ENCODE measurements around the gene VWA1. TPM values are rescaled to one million over a fixed set of nuclear protein-coding genes. Genes with fewer than 3 reads are reported as not detected.

The VWA1 gene
- total and polyA plus RNA-seq, 10 of the 15 experiments (the other 5 are each of a cell fraction or from before 2014, with no cell fraction given), result 0.02 to 1.7 (median 0.32) TPM; not detected in 2

GRCh38 chr1:1394116-1394515, 41.4 kb upstream of the VWA1 start:
- ATAC-seq (no peak), DNase-seq (ENCODE audit: low read depth, low spot score) (no peak), FAIRE-seq (no peak)
- Histone ChIP-seq H4K20me1 (ENCODE audit: control insufficient read depth, insufficient read depth) (no peaks in the 10 kb centered on the region), H3K4me2 (ENCODE audit: control insufficient read depth, insufficient read depth) (no peak overlapping the region), H3K4me1 (ENCODE audit: control insufficient read depth, insufficient read depth, low read length) (peaks cover 9% of the 10 kb centered on the region), H3K27me3 (replicated peaks in 1 of 2; ENCODE audit: control insufficient read depth in 2 of 2, insufficient read depth in 2 of 2, low read length in 1 of 2) (no peaks in the 10 kb centered on the region), H3K4me3 (no peak overlapping the region), H3K79me2 (ENCODE audit: control insufficient read depth, insufficient read depth, low read length) (peaks cover 27% of the 10 kb centered on the region), H3K36me3 (ENCODE audit: control insufficient read depth in 2 of 2, insufficient read depth in 2 of 2, low read length in 1 of 2) (peaks cover 36 to 44% of the 10 kb centered on the region in 2 experiments), H2AFZ (ENCODE audit: control insufficient read depth, low read depth, low read length) (no peak overlapping the region), H3K27ac (ENCODE audit: control insufficient read depth, insufficient read depth) (no peak overlapping the region), H3K9me3 (replicated peaks; ENCODE audit: control insufficient read depth, insufficient read depth, low read length) (no peaks in the 10 kb centered on the region), H3K9ac (ENCODE audit: control insufficient read depth, insufficient read depth, low read length) (no peak overlapping the region)
- intact Hi-C loops (cut with micrococcal nuclease; ENCODE audit: unreplicated experiment), result no loop called here
- ChIA-PET POLR2A (interaction anchor here (0.5 to 1.0 kb wide), 3 partner anchors 19 to 516 kb away, joined by 3 to 4 read pairs (median 4); partner anchors contain the start of gene AURKAIP1), SMC1A (ENCODE audit: uncharacterized antibody, unreplicated experiment) (no interaction called here), RAD21 (ENCODE audit: unreplicated experiment) (interaction anchor here (0.9 kb wide), 1 partner anchor 285 kb away, joined by 3 read pairs; no protein-coding TSS in a partner anchor), CTCF (interaction anchor here (0.8 kb wide), 1 partner anchor 22 kb away, joined by 3 read pairs; no protein-coding TSS in a partner anchor)
- TF ChIP-seq LARP7 (IDR thresholded peaks at IDR 0.05) (no peak), EP300 (IDR thresholded peaks at IDR 0.05; ENCODE audit: borderline replicate concordance in 1 of 2, control insufficient read depth in 1 of 2, low read depth in 2 of 2, low read length in 2 of 2) (no peak), MXI1 (IDR thresholded peaks at IDR 0.05; ENCODE audit: low read depth, low read length) (no peak), BACH1 (IDR thresholded peaks at IDR 0.05; ENCODE audit: borderline replicate concordance) (no peak), GATAD2B (conservative IDR thresholded peaks at IDR 0.05; ENCODE audit: low read depth) (no peak)
- WGBS (ENCODE audit: insufficient coverage, insufficient replicate concordance, low lambda C conversion rate, missing lambda C conversion rate), result 97% methylated on average over 7 of the region's 7 CpGs
- BruUV-seq (replicated peaks), result no TSS peak
- in situ Hi-C loops (cut with MboI), result no loop called here

GRCh38 chr1:1395166-1395565, 40.3 kb upstream of the VWA1 start:
- peaks cover 28 to 42% of the 10 kb centered on the region in 2 experiments for H3K36me3 ChIP-seq (ENCODE audit: control insufficient read depth in 2 of 2, insufficient read depth in 2 of 2, low read length in 1 of 2)
- POLR2A ChIA-PET, result no interaction called here
- TF ChIP-seq ESRRA (IDR thresholded peaks at IDR 0.05; ENCODE audit: low read length), result no peak
- no peak for TF ChIP-seq USF2 (IDR thresholded peaks at IDR 0.05; ENCODE audit: borderline replicate concordance, low read depth, low read length)
- no peak for TF ChIP-seq IRF4 (IDR thresholded peaks at IDR 0.05; ENCODE audit: low read depth, low read length)
- TF ChIP-seq MYB (IDR thresholded peaks at IDR 0.05; ENCODE audit: borderline replicate concordance, low read depth, low read length), result no peak
- TF ChIP-seq JUNB (IDR thresholded peaks at IDR 0.05), result no peak
- TF ChIP-seq IKZF2 (IDR thresholded peaks at IDR 0.05), result no peak
- TF ChIP-seq SMAD1 (IDR thresholded peaks at IDR 0.05; ENCODE audit: low read depth, partially characterized antibody), result no peak
- H4K20me1 ChIP-seq (ENCODE audit: control insufficient read depth, insufficient read depth), result no peaks in the 10 kb centered on the region; the same call in 1 of the 2 replicates
- CTCF ChIA-PET, result no interaction called here
- in situ Hi-C loops (cut with MboI), result no loop called here
- SMC1A ChIA-PET (ENCODE audit: uncharacterized antibody, unreplicated experiment), result no interaction called here
- no peaks in the 10 kb centered on the region for H3K27me3 ChIP-seq (replicated peaks in 1 of 2; ENCODE audit: control insufficient read depth in 2 of 2, insufficient read depth in 2 of 2, low read length in 1 of 2)
- H3K9ac ChIP-seq (ENCODE audit: control insufficient read depth, insufficient read depth, low read length), result no peak overlapping the region
- H3K4me3 ChIP-seq, result no peak overlapping the region
- peaks cover 35% of the 10 kb centered on the region for H3K79me2 ChIP-seq (ENCODE audit: control insufficient read depth, insufficient read depth, low read length)
- no peak overlapping the region for H3K4me2 ChIP-seq (ENCODE audit: control insufficient read depth, insufficient read depth)
- FAIRE-seq (no peak), ATAC-seq (no peak), DNase-seq (ENCODE audit: low read depth, low spot score) (no peak)
- no TSS peak for BruUV-seq (replicated peaks)
- peaks cover 10% of the 10 kb centered on the region for H3K4me1 ChIP-seq (ENCODE audit: control insufficient read depth, insufficient read depth, low read length)
- no peaks in the 10 kb centered on the region for H3K9me3 ChIP-seq (replicated peaks; ENCODE audit: control insufficient read depth, insufficient read depth, low read length)
- H2AFZ ChIP-seq (ENCODE audit: control insufficient read depth, low read depth, low read length), result no peak overlapping the region
- H3K27ac ChIP-seq (ENCODE audit: control insufficient read depth, insufficient read depth), result no peak overlapping the region
- intact Hi-C loops (cut with micrococcal nuclease; ENCODE audit: unreplicated experiment), result no loop called here
- RAD21 ChIA-PET (ENCODE audit: unreplicated experiment), result interaction anchor here (0.9 kb wide), 1 partner anchor 284 kb away, joined by 3 read pairs; no protein-coding TSS in a partner anchor
- 95% methylated on average over 11 of the region's 11 CpGs for WGBS (ENCODE audit: insufficient coverage, insufficient replicate concordance, low lambda C conversion rate, missing lambda C conversion rate)
